HEK293 (cell line): ENCODE data around the gene SCARB2.

ENCODE experiments used
- CTCF ChIA-PET: fragments of 350-600 bp; formaldehyde crosslinking; extraction: SDS; loops from one replicate; lab custom pipeline; 2021; ENCODE audit warnings: antibody characterized with exemption; lab: Yijun Ruan, JAX
- POLR2A ChIA-PET: fragments of 300-600 bp; formaldehyde crosslinking; extraction: SDS; loops from one replicate; lab custom pipeline; 2020; ENCODE audit warnings: antibody characterized with exemption, inconsistent platforms; lab: Yijun Ruan, JAX
- H3K27ac ChIP-seq: fragments of 200-500 bp; sonication (Bioruptor generic); 2 replicates; pipeline ENCODE4 v1.5.1; 2014; ENCODE audit warnings: low read depth, low read length, control low read depth, inconsistent platforms; ENCODE audit errors: extremely low read depth
- H3K36me3 ChIP-seq, 2 experiments: fragments of 200-500 bp in 1 of 2; sonication (Bioruptor generic) in 1 of 2; 1 replicate in 1 of 2; 2 replicates in 1 of 2; pipeline ENCODE4 v1.5.1; 2014 to 2017; ENCODE audit warnings: inconsistent platforms in 2 of 2, low read length in 2 of 2; ENCODE audit not compliant: control insufficient read depth in 2 of 2, insufficient read depth in 1 of 2
- H3K4me1 ChIP-seq: fragments of 200-500 bp; sonication (Bioruptor generic); 2 replicates; pipeline ENCODE4 v1.5.1; 2014; ENCODE audit warnings: mild to moderate bottlenecking, low read length, inconsistent platforms; ENCODE audit not compliant: control insufficient read depth, insufficient read depth
- H3K4me3 ChIP-seq: 2 replicates; pipeline ENCODE4 v1.5.1; 2011; ENCODE audit warnings: low read depth, mild to moderate bottlenecking, control low read depth, low read length, moderate library complexity
- H3K9me3 ChIP-seq: fragments of 200-500 bp; sonication (Bioruptor generic); 2 replicates; pipeline ENCODE4 v1.5.1; 2014; ENCODE audit warnings: low read depth, low read length, inconsistent platforms; ENCODE audit not compliant: control insufficient read depth, insufficient read depth
- EGR2 ChIP-seq: fragments of 450-650 bp; formaldehyde crosslinking; IDR thresholded peaks from 2 replicates; pipeline ENCODE4 v1.5.1; 2016; ENCODE audit warnings: low read depth, missing biosample characterization, missing genetic modification characterization
- HOXD13 ChIP-seq: sonication (generic); formaldehyde crosslinking; IDR thresholded peaks from 2 replicates; pipeline ENCODE4 v1.8.0; 2022; ENCODE audit warnings: missing genetic modification reagents, borderline replicate concordance
- KLF10 ChIP-seq: fragments of 450-650 bp; IDR thresholded peaks from 2 replicates; pipeline ENCODE4 v1.5.1; 2018; ENCODE audit warnings: missing biosample characterization, mild to moderate bottlenecking, missing genetic modification characterization
- KLF7 ChIP-seq: fragments of 450-650 bp; formaldehyde crosslinking; IDR thresholded peaks from 2 replicates; pipeline ENCODE4 v1.5.1; 2016; ENCODE audit warnings: missing biosample characterization, missing genetic modification characterization, borderline replicate concordance
- SCRT2 ChIP-seq: fragments of 450-650 bp; formaldehyde crosslinking; IDR thresholded peaks from 2 replicates; pipeline ENCODE4 v1.5.1; 2016; ENCODE audit warnings: missing biosample characterization, missing genetic modification characterization
- TRIM28 ChIP-seq: IDR thresholded peaks from 2 replicates; pipeline ENCODE4 v1.6.1; 2011; ENCODE audit warnings: low read length, control low read depth, borderline replicate concordance
- YY2 ChIP-seq: fragments of 450-650 bp; formaldehyde crosslinking; IDR thresholded peaks from 2 replicates; pipeline ENCODE4 v1.5.1; 2016; ENCODE audit warnings: missing biosample characterization, missing genetic modification characterization
- ZBTB20 ChIP-seq: fragments of 450-650 bp; formaldehyde crosslinking; IDR thresholded peaks from 2 replicates; pipeline ENCODE4 v1.5.1; 2016; ENCODE audit warnings: missing biosample characterization, missing genetic modification characterization
- ZBTB48 ChIP-seq: fragments of 450-650 bp; formaldehyde crosslinking; IDR thresholded peaks from 2 replicates; pipeline ENCODE4 v1.5.1; 2016; ENCODE audit warnings: missing biosample characterization, missing genetic modification characterization
- ZBTB49 ChIP-seq: fragments of 450-650 bp; formaldehyde crosslinking; IDR thresholded peaks from 2 replicates; pipeline ENCODE4 v1.5.1; 2016; ENCODE audit warnings: missing biosample characterization, missing genetic modification characterization, low read depth
- ZBTB7A ChIP-seq: fragments of 450-650 bp; formaldehyde crosslinking; IDR thresholded peaks from 2 replicates; pipeline ENCODE4 v1.5.1; 2016; ENCODE audit warnings: low read depth, missing biosample characterization, missing genetic modification characterization
- ZFP69B ChIP-seq: fragments of 450-650 bp; formaldehyde crosslinking; IDR thresholded peaks from 2 replicates; pipeline ENCODE4 v1.5.1; 2016; ENCODE audit warnings: missing biosample characterization, missing genetic modification characterization
- ZIC2 ChIP-seq: fragments of 450-650 bp; formaldehyde crosslinking; IDR thresholded peaks from 2 replicates; pipeline ENCODE4 v1.5.1; 2016; ENCODE audit warnings: missing biosample characterization, missing genetic modification characterization
- ZNF112 ChIP-seq: fragments of 450-650 bp; formaldehyde crosslinking; IDR thresholded peaks from 2 replicates; pipeline ENCODE4 v1.5.0; 2017; ENCODE audit warnings: missing biosample characterization, missing genetic modification characterization
- ZNF335 ChIP-seq: fragments of 450-650 bp; formaldehyde crosslinking; conservative IDR thresholded peaks from 2 replicates; pipeline ENCODE4 v1.5.1; 2016; ENCODE audit warnings: missing biosample characterization, missing genetic modification characterization
- ZNF37A ChIP-seq: fragments of 450-650 bp; IDR thresholded peaks from 2 replicates; pipeline ENCODE4 v1.5.1; 2018; ENCODE audit warnings: missing biosample characterization, missing genetic modification characterization
- ZNF501 ChIP-seq: fragments of 450-650 bp; formaldehyde crosslinking; IDR thresholded peaks from 2 replicates; pipeline ENCODE4 v1.5.1; 2016; ENCODE audit warnings: missing biosample characterization, missing genetic modification characterization
- ZNF544 ChIP-seq: fragments of 450-650 bp; formaldehyde crosslinking; IDR thresholded peaks from 2 replicates; pipeline ENCODE4 v1.5.0; 2017; ENCODE audit warnings: missing biosample characterization, missing genetic modification characterization
- ZNF549 ChIP-seq: fragments of 450-650 bp; IDR thresholded peaks from 2 replicates; pipeline ENCODE4 v1.5.1; 2018; ENCODE audit warnings: missing biosample characterization, missing genetic modification characterization, mild to moderate bottlenecking, inconsistent platforms, moderate library complexity
- ZNF600 ChIP-seq: fragments of 450-650 bp; formaldehyde crosslinking; IDR thresholded peaks from 2 replicates; pipeline ENCODE4 v1.5.1; 2016; ENCODE audit warnings: missing biosample characterization, missing genetic modification characterization
- ZNF610 ChIP-seq: fragments of 450-650 bp; formaldehyde crosslinking; IDR thresholded peaks from 2 replicates; pipeline ENCODE4 v1.5.1; 2016; ENCODE audit warnings: missing biosample characterization, missing genetic modification characterization, borderline replicate concordance
- ZNF629 ChIP-seq: fragments of 450-650 bp; formaldehyde crosslinking; IDR thresholded peaks from 2 replicates; pipeline ENCODE4 v1.5.1; 2017; ENCODE audit warnings: missing biosample characterization, missing genetic modification characterization
- ZNF645 ChIP-seq: fragments of 450-650 bp; formaldehyde crosslinking; IDR thresholded peaks from 2 replicates; pipeline ENCODE4; 2016; ENCODE audit warnings: missing biosample characterization, missing genetic modification characterization
- ZNF692 ChIP-seq: fragments of 450-650 bp; formaldehyde crosslinking; IDR thresholded peaks from 2 replicates; pipeline ENCODE4 v1.5.1; 2016; ENCODE audit warnings: missing biosample characterization, missing genetic modification characterization
- ZNF76 ChIP-seq: fragments of 450-650 bp; formaldehyde crosslinking; IDR thresholded peaks from 2 replicates; pipeline ENCODE4; 2016; ENCODE audit warnings: low read depth, missing biosample characterization, missing genetic modification characterization, borderline replicate concordance
- ZNF776 ChIP-seq: fragments of 450-650 bp; formaldehyde crosslinking; IDR thresholded peaks from 2 replicates; pipeline ENCODE4 v1.5.0; 2017; ENCODE audit warnings: missing biosample characterization, missing genetic modification characterization, borderline replicate concordance
- ZNF791 ChIP-seq: fragments of 450-650 bp; formaldehyde crosslinking; IDR thresholded peaks from 2 replicates; pipeline ENCODE4 v1.5.1; 2016; ENCODE audit warnings: missing biosample characterization, missing genetic modification characterization

SCARB2 gene

DNA sequence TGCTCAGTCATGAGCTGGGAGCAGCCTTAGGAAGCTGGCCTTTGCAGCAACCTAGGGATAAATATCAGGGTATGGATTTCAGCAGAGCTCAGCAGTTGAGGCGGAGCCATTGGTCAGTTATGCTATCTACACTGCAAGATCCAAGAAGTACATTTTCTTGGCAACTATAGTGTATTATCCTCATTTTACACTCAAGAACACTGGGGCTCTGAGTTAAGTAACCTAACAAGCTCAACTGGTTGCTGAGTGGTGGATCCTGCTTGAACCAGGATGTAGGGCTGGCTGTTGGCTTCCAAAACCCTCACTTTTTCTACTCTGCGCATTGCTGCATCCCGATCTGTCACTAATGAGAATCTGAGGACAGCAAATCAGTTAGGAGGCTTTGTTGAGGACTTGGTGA lies 1.5 kb upstream of the SCARB2 start:
- TF ChIP-seq ZBTB7A (tag by site-specific recombination): no peak
- TF ChIP-seq ZNF629 (tag by site-specific recombination): no peak
- no peak for TF ChIP-seq HOXD13 (CRISPR knock-in tag)
- TF ChIP-seq ZNF76 (tag by site-specific recombination): no peak
- TF ChIP-seq TRIM28: no peak
- no peak for TF ChIP-seq YY2
- no peak for TF ChIP-seq ZNF549 (tag by site-specific recombination)
- TF ChIP-seq KLF7: no peak
- no peak for TF ChIP-seq ZNF791 (tag by site-specific recombination)
- TF ChIP-seq ZNF335 (tag by site-specific recombination): no peak
- no peak for TF ChIP-seq ZNF37A
- no peak for TF ChIP-seq ZNF610 (tag by site-specific recombination)
- TF ChIP-seq SCRT2 (tag by site-specific recombination): no peak
- no peak for TF ChIP-seq ZNF112 (tag by site-specific recombination)
- TF ChIP-seq ZNF544 (tag by site-specific recombination): no peak
- TF ChIP-seq KLF10: no peak
- TF ChIP-seq ZBTB49 (tag by site-specific recombination): no peak
- no peak for TF ChIP-seq ZNF645 (tag by site-specific recombination)
- no peaks in the 10 kb centered on the region for H3K4me1 ChIP-seq
- no peak overlapping the region for H3K27ac ChIP-seq
- no peaks in the 10 kb centered on the region for H3K9me3 ChIP-seq
- ChIA-PET POLR2A (no interaction called here), CTCF (interaction anchor here (1.2 kb wide), 1 partner anchor 12 kb away, joined by 3 read pairs; no protein-coding TSS in a partner anchor)
- no peaks in the 10 kb centered on the region for H3K36me3 ChIP-seq
- no peak overlapping the region for H3K4me3 ChIP-seq

- H3K4me1 ChIP-seq: no peaks in the 10 kb centered on the region
- ChIA-PET POLR2A (interaction anchor here (0.7 kb wide), 1 partner anchor 38 kb away, joined by 3 read pairs; no protein-coding TSS in a partner anchor), CTCF (no interaction called here)
- H3K36me3 ChIP-seq: no peaks in the 10 kb centered on the region
- H3K27ac ChIP-seq: peak overlapping the region; percentile 86
- H3K4me3 ChIP-seq: peak overlapping the region; percentile 68
- H3K9me3 ChIP-seq: no peaks in the 10 kb centered on the region
- TF ChIP-seq ZNF600 (tag by site-specific recombination) (peak; percentile 12; the same call in 1 of the 2 replicates), ZBTB20 (peak; percentile 56), ZIC2 (peak; percentile 41; the same call in 1 of the 2 replicates), EGR2 (tag by site-specific recombination) (peak; percentile 11; the same call in 1 of the 2 replicates), ZFP69B (tag by site-specific recombination) (no peak), ZNF335 (tag by site-specific recombination) (peak; percentile 97), ZBTB48 (tag by site-specific recombination) (0 out of 2 replicates have a peak, but pooled peaks have one; percentile 25), ZNF692 (tag by site-specific recombination) (0 out of 2 replicates have a peak, but pooled peaks have one; percentile 12), ZNF629 (tag by site-specific recombination) (0 out of 2 replicates have a peak, but pooled peaks have one; percentile 13), ZNF501 (tag by site-specific recombination) (peak; percentile 67; the same call in 1 of the 2 replicates), ZNF776 (no peak)
These were observed 602 bp upstream of the SCARB2 start for GRCh38 chr4:76214177-76214675.
